NCI-H748 treated with DMSO at 0.1 percent for 48 hours (cell line): Measurements from ENCODE around the gene TLR9.
"Not testable (repeated sequence)": the region's sequence is repeated elsewhere in the genome, so short reads cannot be mapped to it uniquely, and the experiment has no call there.

Source experiments
- DNase-seq: peaks from one replicate; lab custom pipeline; 2025; lab: John Stamatoyannopoulos, UW

Gene TLR9

DNA sequence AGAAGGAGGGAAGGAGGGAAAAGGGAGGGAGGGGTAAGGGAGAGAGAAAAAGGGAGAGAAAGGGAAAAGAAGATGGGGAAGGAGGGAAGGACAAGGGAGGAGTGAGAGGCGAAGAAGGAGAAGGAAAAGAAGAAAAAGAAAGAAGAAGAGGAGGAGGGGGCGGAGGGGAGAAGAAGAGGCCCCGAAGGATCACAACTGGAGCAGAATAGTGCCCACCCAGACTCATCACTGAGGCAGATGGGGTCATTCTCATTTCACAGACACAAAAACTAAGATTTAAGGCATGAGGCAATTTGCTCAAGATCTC, 30.2 kb downstream of the TLR9 start:
- DNase-seq = no peak

DNA sequence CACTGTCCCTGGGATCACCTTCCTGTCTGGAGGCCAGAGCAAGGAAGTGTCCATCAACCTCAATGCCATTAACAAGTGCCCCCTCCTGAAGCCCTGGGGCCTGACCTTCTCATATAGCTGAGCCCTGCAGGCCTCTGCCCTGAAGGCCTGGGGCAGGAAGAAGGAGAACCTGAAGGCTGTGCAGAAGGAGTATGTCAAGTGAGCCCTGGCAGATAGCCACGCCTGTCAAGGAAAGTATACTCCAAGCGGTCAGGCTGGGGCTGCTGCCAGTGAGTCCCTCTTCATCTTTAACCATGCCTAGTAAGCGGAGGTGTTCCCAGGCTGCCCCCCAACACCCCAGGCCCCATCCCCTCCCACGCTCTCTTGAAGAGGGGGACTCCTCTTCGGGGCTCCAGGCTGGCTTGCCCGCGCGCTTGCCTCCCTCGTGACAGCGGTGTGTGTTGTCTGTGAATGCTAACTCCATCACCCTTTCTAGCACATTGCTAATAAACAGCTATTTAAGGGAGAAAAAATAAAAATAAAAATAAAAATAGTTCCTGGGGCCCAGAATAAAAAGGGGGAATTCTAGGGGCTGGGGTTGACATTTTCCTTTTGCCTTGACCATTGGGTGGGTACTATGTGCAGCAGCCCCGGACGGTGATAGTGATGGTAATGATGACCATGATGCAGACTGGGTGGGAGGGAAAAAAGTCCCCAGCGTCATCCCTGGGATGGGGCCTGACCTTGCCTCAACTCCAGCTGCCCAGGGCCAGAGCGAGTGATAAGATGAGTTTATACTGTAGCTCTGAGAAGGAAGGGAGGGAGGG, 30.8 kb downstream of the TLR9 start:
- no peak for DNase-seq

- no peak for DNase-seq
These were observed 32.4 kb downstream of the TLR9 start for GRCh38 chr3:52193065-52193464.

DNA sequence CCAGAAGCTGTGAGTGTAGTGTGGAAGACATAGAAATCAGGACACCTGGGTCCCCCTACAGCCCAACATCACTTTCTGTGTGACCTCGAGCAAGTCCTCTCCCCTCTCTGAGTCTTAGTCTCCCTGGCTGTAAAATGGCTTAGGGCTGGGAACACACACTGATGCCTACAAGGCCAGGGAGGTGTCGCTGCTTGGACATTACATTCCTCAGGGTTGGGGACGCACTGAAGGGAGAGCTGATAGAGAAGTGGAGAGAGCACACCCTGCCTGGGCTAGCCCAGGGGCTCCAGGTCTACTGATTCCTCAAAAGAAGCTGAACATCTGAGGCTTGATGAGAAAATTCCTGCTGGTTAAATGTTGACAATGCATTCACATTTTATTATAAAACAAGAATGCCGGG, 33.8 kb downstream of the TLR9 start:
- DNase-seq = no peak

GRCh38 chr3:52190294-52191074, 35.0 kb downstream of the TLR9 start:
- DNase-seq = no peak

DNA sequence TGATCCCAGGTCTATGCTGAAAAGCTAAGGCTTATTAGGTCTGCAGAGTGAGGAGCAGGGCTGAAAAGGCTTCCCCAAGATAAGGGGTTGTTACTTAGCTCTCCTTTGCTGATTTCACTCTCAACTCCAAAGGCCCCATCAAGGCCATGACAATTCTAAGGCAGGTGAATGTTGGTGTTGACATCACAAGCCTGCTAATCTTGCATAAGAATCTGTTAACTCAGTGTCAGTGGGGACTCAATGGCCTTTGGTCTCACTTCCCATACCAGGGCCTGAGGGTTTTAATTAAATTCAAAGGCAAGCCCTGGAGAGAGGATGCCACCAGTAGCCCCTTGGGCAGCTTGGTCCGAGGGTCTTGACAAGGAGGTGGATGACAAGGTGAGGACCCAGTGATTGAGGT, 36.9 kb downstream of the TLR9 start:
- DNase-seq = no peak

GRCh38 chr3:52186729-52187128, 38.7 kb downstream of the TLR9 start:
- no peak for DNase-seq

- no peak for DNase-seq
These were observed 39.6 kb downstream of the TLR9 start for GRCh38 chr3:52185837-52186236.

GRCh38 chr3:52185311-52185710, 40.1 kb downstream of the TLR9 start:
- DNase-seq = no peak

GRCh38 chr3:52184690-52185089, 40.8 kb downstream of the TLR9 start:
- no peak for DNase-seq

- no peak for DNase-seq
These were observed 41.5 kb downstream of the TLR9 start for GRCh38 chr3:52183786-52184445.

GRCh38 chr3:52182691-52183090, 42.8 kb downstream of the TLR9 start:
- DNase-seq = no peak

DNA sequence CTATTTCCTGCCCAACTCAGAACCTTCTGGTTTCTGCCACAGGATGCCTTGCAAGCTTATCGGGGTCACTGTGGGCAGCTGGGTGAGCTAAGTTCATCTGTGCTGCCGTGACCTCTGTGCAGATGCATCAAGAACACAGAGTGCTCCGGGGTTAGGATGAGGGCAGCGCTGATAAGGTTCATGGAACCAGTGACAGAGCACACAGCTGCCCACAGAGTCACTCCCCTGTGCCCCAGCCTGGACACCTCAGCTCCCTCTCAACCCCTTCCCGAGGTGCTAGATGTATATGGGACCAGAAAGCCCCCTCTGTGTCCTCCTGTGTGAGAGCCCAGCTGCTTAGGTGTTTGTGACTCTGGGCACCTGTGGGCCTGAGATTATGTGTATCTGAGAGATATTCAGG, 43.2 kb downstream of the TLR9 start:
- no peak for DNase-seq

- DNase-seq = no peak
These were observed 43.9 kb downstream of the TLR9 start for GRCh38 chr3:52181543-52181942.

GRCh38 chr3:52178537-52178936, 46.9 kb downstream of the TLR9 start:
- DNase-seq = no peak

- not testable (repeated sequence) for DNase-seq
These were observed 47.3 kb downstream of the TLR9 start for GRCh38 chr3:52178126-52178525.

DNA sequence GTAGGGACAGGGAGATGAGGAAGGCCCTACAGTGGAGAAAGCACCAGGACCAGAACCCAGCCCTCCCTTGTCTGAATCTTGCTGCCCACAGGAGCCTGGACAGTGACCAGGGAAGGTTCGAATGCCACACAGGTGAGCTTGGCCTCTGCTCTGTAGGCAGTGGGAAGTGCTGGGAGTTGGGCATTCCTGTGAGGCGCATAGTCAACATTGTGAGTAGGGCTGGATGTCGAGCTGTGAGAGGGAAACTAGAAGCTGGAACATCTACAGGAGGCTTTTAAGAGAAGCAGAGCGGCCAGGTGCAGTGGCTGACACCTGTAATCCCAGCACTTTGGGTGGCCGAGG, 47.8 kb downstream of the TLR9 start:
- DNase-seq = no peak

DNA sequence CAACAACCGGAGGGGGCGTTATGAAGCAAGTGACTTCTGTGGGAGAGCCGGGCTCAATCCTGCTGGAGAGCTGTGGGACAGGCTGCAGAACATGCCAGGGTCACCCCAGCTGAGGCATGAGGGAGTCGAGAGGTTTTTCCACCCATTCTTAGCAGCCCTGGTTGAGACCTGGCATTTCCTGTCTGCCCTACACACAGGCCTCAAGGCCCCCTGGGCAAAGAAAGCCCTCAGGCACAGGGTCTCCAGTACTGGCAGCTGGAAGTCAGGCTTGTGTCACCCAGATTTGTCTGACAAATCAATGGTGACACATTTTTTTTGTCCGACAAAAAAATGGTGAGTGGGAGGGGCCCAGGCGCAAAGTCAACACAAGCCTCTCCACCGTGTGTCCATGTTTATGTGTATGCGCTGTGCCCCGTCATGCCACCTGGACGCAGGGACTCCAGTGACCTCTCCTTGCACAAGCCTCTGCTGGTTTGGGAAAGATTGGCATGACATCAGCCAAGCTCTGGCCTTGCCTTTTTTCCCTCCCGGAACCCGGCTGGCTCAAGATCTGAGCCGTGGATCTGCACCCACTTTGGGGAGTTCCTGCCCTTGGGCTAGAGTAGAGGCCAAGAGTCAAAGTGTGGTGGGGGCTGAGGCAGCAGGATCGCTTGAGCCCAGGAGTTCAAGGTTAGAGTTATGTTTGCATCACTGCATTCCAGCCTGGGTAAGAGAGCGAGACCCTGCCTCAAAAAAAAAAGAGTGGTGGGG, 48.3 kb downstream of the TLR9 start:
- DNase-seq = no peak

- DNase-seq = no peak
These were observed 49.2 kb downstream of the TLR9 start for GRCh38 chr3:52176180-52176752.

DNA sequence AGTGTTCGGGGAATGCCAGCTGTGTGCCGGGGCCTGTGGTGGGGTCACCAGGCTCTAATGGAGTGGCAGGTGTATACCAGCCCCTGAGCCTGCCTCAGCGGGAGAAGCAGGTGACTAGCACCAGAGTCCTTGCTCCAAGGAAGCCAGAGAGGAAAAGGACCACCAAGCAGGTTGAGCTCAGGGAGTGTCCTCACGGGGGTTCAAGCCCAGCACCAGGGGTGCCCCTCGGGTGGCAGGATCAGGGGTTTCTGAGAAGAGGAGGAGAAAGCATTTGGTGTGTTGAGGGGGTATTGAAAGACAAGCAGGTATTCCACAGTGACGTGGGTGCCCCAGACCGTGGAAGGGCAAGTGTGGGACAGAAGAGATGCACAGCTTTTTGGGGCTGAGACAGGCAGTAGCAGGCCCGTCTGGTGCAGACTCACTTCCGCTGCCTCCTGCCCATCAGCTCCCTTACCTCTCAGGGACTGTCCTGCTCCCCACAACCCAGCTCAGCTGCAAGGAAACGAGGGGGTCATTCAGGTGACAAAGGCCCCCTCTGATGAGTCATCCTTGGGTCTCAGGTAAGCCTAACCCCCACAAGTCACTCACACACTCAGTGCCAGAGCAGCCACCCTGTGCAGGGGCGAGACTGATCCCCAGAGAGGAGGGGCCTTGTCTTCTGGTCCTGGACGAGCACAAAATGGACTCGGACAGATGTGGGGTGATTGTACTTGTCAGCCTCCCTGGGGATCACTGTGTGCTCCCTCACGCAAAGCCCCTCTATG, 49.8 kb downstream of the TLR9 start:
- no peak for DNase-seq

- no peak for DNase-seq
These were observed 50.5 kb downstream of the TLR9 start for GRCh38 chr3:52174896-52175295.
